H1 (cell line): ENCODE data around the gene NOS3.

Experiments used
- EZH2 ChIP-seq: fragments of 200-600 bp; sonication (generic); IDR thresholded peaks from 2 replicates; pipeline ENCODE4 v1.7.1; 2012; ENCODE audit warnings: low read depth, mild to moderate bottlenecking, moderate library complexity, low read length, inconsistent platforms; ENCODE audit not compliant: severe bottlenecking
- HDAC2 ChIP-seq, 2 experiments: fragments of 300-600 bp in 1 of 2; sonication (generic) in 1 of 2; IDR thresholded peaks; 2 replicates each; pipeline ENCODE4 v1.6.1; 2011 to 2012; ENCODE audit warnings: low read depth in 2 of 2, low read length in 2 of 2, mild to moderate bottlenecking in 2 of 2, moderate library complexity in 2 of 2, borderline replicate concordance in 1 of 2, inconsistent platforms in 1 of 2
- KDM5A ChIP-seq: fragments of 200-600 bp; IDR thresholded peaks from 2 replicates; pipeline ENCODE4 v1.7.1; 2012; ENCODE audit warnings: mild to moderate bottlenecking, low read length, inconsistent platforms, mixed read lengths
- RAD21 ChIP-seq, 2 experiments: IDR thresholded peaks in 1 of 2; conservative IDR thresholded peaks in 1 of 2; 2 replicates each; pipeline ENCODE4 v1.6.1; 2011; ENCODE audit warnings: low read depth in 2 of 2, low read length in 2 of 2, improper control_type of control experiment in 1 of 2, inconsistent platforms in 1 of 2, mild to moderate bottlenecking in 1 of 2, moderate library complexity in 1 of 2
- RFX5 ChIP-seq: IDR thresholded peaks from 2 replicates; pipeline ENCODE4 v1.6.1; 2011; ENCODE audit warnings: low read depth, low read length, improper control_type of control experiment, borderline replicate concordance
- SIX5 ChIP-seq: IDR thresholded peaks from 2 replicates; pipeline ENCODE4 v1.6.1; 2011; ENCODE audit warnings: mild to moderate bottlenecking, low read depth, low read length
- TF ChIP-seq, protein P1 (sequence below), 3 experiments: IDR thresholded peaks; 1 replicate in 2 of 3; 2 replicates in 1 of 3; pipeline versions ENCODE4 v1.5.1 to v1.6.1; 2011; ENCODE audit warnings: low read length in 3 of 3, mild to moderate bottlenecking in 3 of 3, inconsistent platforms in 2 of 3, low read depth in 1 of 3, moderate library complexity in 1 of 3; ENCODE audit not compliant: insufficient read depth in 1 of 3; ENCODE audit errors: control extremely low read depth in 1 of 3
- TF ChIP-seq, protein P2 (sequence below): IDR thresholded peaks from 2 replicates; pipeline ENCODE4 v1.6.1; 2011; ENCODE audit warnings: low read length, improper control_type of control experiment

DNA sequence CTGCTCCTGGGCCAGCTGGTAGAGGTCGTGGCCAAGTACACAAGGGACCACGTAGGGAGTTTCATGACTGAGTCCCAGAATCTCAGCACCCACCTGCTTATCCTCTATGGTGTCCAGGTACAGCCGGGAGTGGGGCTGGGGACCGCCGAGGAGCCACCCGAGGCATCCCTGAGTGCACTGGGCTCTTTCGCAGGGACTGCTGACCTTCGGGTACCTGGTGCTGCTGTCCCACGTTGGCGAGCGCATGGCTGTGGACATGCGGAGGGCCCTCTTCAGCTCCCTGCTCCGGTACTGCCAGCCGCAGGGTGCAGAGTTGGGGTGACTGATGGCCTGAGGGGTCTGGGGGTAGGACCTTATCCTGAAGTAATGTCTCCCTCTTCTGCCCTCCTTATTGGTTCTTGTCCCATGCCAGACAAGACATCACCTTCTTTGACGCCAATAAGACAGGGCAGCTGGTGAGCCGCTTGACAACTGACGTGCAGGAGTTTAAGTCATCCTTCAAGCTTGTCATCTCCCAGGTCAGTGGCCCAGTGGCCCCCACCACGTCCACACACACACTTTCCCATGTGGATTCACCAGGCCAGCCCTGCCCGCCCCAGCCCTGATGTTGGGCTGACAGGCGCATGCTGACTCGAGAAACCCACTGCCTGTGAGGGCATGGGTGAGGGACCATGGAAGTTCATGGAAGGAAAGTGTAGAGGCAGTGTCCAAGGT lies 43.7 kb downstream of the NOS3 start:
- TF ChIP-seq, protein P1, sequence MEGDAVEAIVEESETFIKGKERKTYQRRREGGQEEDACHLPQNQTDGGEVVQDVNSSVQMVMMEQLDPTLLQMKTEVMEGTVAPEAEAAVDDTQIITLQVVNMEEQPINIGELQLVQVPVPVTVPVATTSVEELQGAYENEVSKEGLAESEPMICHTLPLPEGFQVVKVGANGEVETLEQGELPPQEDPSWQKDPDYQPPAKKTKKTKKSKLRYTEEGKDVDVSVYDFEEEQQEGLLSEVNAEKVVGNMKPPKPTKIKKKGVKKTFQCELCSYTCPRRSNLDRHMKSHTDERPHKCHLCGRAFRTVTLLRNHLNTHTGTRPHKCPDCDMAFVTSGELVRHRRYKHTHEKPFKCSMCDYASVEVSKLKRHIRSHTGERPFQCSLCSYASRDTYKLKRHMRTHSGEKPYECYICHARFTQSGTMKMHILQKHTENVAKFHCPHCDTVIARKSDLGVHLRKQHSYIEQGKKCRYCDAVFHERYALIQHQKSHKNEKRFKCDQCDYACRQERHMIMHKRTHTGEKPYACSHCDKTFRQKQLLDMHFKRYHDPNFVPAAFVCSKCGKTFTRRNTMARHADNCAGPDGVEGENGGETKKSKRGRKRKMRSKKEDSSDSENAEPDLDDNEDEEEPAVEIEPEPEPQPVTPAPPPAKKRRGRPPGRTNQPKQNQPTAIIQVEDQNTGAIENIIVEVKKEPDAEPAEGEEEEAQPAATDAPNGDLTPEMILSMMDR (IDR thresholded peaks at IDR 0.05; ENCODE audit: control extremely low read depth in 1 of 3, insufficient read depth in 1 of 3, low read depth in 1 of 3, low read length in 3 of 3) = no peak
- TF ChIP-seq EZH2 (no peak), SIX5 (no peak), RFX5 (no peak), RAD21 (IDR thresholded peaks at IDR 0.05 in 1 of 2, conservative IDR thresholded peaks at IDR 0.05 in 1 of 2; ENCODE audit: low read depth in 2 of 2, low read length in 2 of 2) (no peak), HDAC2 (IDR thresholded peaks at IDR 0.05; ENCODE audit: borderline replicate concordance in 1 of 2, low read depth in 2 of 2, low read length in 2 of 2) (no peak), KDM5A (no peak)
- TF ChIP-seq, protein P2, sequence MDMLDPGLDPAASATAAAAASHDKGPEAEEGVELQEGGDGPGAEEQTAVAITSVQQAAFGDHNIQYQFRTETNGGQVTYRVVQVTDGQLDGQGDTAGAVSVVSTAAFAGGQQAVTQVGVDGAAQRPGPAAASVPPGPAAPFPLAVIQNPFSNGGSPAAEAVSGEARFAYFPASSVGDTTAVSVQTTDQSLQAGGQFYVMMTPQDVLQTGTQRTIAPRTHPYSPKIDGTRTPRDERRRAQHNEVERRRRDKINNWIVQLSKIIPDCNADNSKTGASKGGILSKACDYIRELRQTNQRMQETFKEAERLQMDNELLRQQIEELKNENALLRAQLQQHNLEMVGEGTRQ = no peak
